Stomach smooth muscle (tissue), 2 donors: ENCODE measurements around the gene PLEKHM1.
A peak's percentile ranks its signal among the peaks of the same experiment; 100 is the strongest.
"Not testable (repeated sequence)": the region's sequence is repeated elsewhere in the genome, so short reads cannot be mapped to it uniquely, and the experiment has no call there.

Experiments used
- H3K27ac ChIP-seq: one replicate; pipeline ENCODE4 v1.7.0; 2013; ENCODE audit warnings: mild to moderate bottlenecking, low read length, inconsistent platforms
- H3K27me3 ChIP-seq, 2 donors: one replicate each; pipeline ENCODE4 v1.7.0; 2013; ENCODE audit warnings: low read length in 2 of 2; ENCODE audit not compliant: insufficient read depth in 2 of 2, control insufficient read depth in 1 of 2
- H3K36me3 ChIP-seq, 2 donors: one replicate each; pipeline ENCODE4 v1.7.0; 2013; ENCODE audit warnings: low read length in 2 of 2; ENCODE audit not compliant: control insufficient read depth in 2 of 2, insufficient read depth in 2 of 2
- H3K4me1 ChIP-seq: one replicate; pipeline ENCODE4 v1.7.0; 2013; ENCODE audit warnings: low read length; ENCODE audit not compliant: control insufficient read depth, insufficient read depth
- H3K4me3 ChIP-seq, 2 donors: one replicate each; pipeline ENCODE4 v1.7.0; 2013; ENCODE audit warnings: low read length in 2 of 2
- H3K9ac ChIP-seq, 2 donors: one replicate each; pipeline ENCODE4 v1.7.0; 2013; ENCODE audit warnings: low read length in 2 of 2, mild to moderate bottlenecking in 1 of 2
- H3K9me3 ChIP-seq, 2 donors: one replicate each; pipeline ENCODE4 v1.7.0; 2013; ENCODE audit warnings: low read length in 2 of 2; ENCODE audit not compliant: control insufficient read depth in 2 of 2
- donor health status: healthy.
- donor health status: Pancreatic carcinoma.

Gene PLEKHM1

GRCh38 chr17:45492156-45492555 lies 1.6 kb upstream of the PLEKHM1 start:
- H3K4me3 ChIP-seq, H3K9me3 ChIP-seq, H3K27ac ChIP-seq, H3K36me3 ChIP-seq, H3K27me3 ChIP-seq, H3K4me1 ChIP-seq, H3K9ac ChIP-seq: not testable (repeated sequence)

- H3K9ac ChIP-seq: peak overlapping the region; percentile 57 to 69
- H3K36me3 ChIP-seq, H3K27me3 ChIP-seq, H3K9me3 ChIP-seq, H3K4me1 ChIP-seq: not testable (repeated sequence)
- H3K4me3 ChIP-seq: peak overlapping the region; percentile 62 to 69
- H3K27ac ChIP-seq: peak overlapping the region; percentile 58
Observed at GRCh38 chr17:45490198-45490597, 323 bp downstream of the PLEKHM1 start.

- H3K36me3 ChIP-seq, H3K27ac ChIP-seq, H3K4me1 ChIP-seq, H3K4me3 ChIP-seq, H3K27me3 ChIP-seq, H3K9me3 ChIP-seq, H3K9ac ChIP-seq: not testable (repeated sequence)
Observed at GRCh38 chr17:45487704-45488103, 2.8 kb downstream of the PLEKHM1 start.

- not testable (repeated sequence) for H3K9ac ChIP-seq, H3K36me3 ChIP-seq, H3K9me3 ChIP-seq, H3K4me3 ChIP-seq, H3K27ac ChIP-seq, H3K4me1 ChIP-seq, H3K27me3 ChIP-seq
Observed at GRCh38 chr17:45483591-45484216, 6.8 kb downstream of the PLEKHM1 start.

GRCh38 chr17:45483177-45483576 lies 7.3 kb downstream of the PLEKHM1 start:
- H3K36me3 ChIP-seq, H3K27me3 ChIP-seq, H3K4me3 ChIP-seq, H3K9ac ChIP-seq, H3K9me3 ChIP-seq, H3K4me1 ChIP-seq, H3K27ac ChIP-seq: not testable (repeated sequence)

- not testable (repeated sequence) for H3K9ac ChIP-seq, H3K9me3 ChIP-seq, H3K27ac ChIP-seq, H3K27me3 ChIP-seq, H3K4me1 ChIP-seq, H3K4me3 ChIP-seq, H3K36me3 ChIP-seq
Observed at GRCh38 chr17:45482317-45482716, 8.2 kb downstream of the PLEKHM1 start.

- H3K9me3 ChIP-seq, H3K36me3 ChIP-seq, H3K27ac ChIP-seq, H3K4me3 ChIP-seq, H3K9ac ChIP-seq, H3K27me3 ChIP-seq, H3K4me1 ChIP-seq: not testable (repeated sequence)
Observed at GRCh38 chr17:45475436-45475835, 15.1 kb downstream of the PLEKHM1 start.

- not testable (repeated sequence) for H3K9me3 ChIP-seq, H3K9ac ChIP-seq, H3K4me1 ChIP-seq, H3K27ac ChIP-seq, H3K36me3 ChIP-seq, H3K4me3 ChIP-seq, H3K27me3 ChIP-seq
Observed at GRCh38 chr17:45472249-45472648, 18.3 kb downstream of the PLEKHM1 start.

- not testable (repeated sequence) for H3K27me3 ChIP-seq, H3K9me3 ChIP-seq, H3K36me3 ChIP-seq, H3K4me1 ChIP-seq, H3K9ac ChIP-seq, H3K27ac ChIP-seq, H3K4me3 ChIP-seq
Observed at GRCh38 chr17:45469204-45469563, 21.3 kb downstream of the PLEKHM1 start.

- H3K9ac ChIP-seq: not testable (repeated sequence)
Observed at GRCh38 chr17:45468293-45469203, 22.0 kb downstream of the PLEKHM1 start.

GRCh38 chr17:45461524-45462327 lies 28.8 kb downstream of the PLEKHM1 start:
- not testable (repeated sequence) for H3K27ac ChIP-seq, H3K9ac ChIP-seq, H3K4me3 ChIP-seq, H3K9me3 ChIP-seq, H3K27me3 ChIP-seq, H3K4me1 ChIP-seq, H3K36me3 ChIP-seq

More at GRCh38 chr17:45468293-45469203, 22.0 kb downstream of the PLEKHM1 start:
- not testable (repeated sequence) for H3K36me3 ChIP-seq, H3K4me1 ChIP-seq, H3K9me3 ChIP-seq, H3K27ac ChIP-seq, H3K27me3 ChIP-seq, H3K4me3 ChIP-seq
